Rectal smooth muscle tissue (tissue), 1 donor: ENCODE results near the gene FMO1.
A peak's percentile ranks its signal among the peaks of the same experiment; 100 is the strongest.

Experiments
- H3K27ac ChIP-seq: one replicate; pipeline ENCODE4 v1.7.0; 2013; ENCODE audit warnings: low read depth, low read length, inconsistent platforms
- H3K27me3 ChIP-seq: one replicate; pipeline ENCODE4 v1.7.0; 2013; ENCODE audit warnings: low read length; ENCODE audit not compliant: control insufficient read depth, insufficient read depth
- H3K36me3 ChIP-seq: one replicate; pipeline ENCODE4 v1.7.0; 2013; ENCODE audit warnings: low read length; ENCODE audit not compliant: control insufficient read depth, insufficient read depth
- H3K4me1 ChIP-seq: one replicate; pipeline ENCODE4 v1.7.0; 2013; ENCODE audit warnings: low read length; ENCODE audit not compliant: control insufficient read depth, insufficient read depth
- H3K4me3 ChIP-seq: one replicate; pipeline ENCODE4 v1.7.0; 2013; ENCODE audit warnings: low read length
- H3K9ac ChIP-seq: one replicate; pipeline ENCODE4 v1.7.0; 2013; ENCODE audit warnings: low read length

FMO1 gene

GRCh38 chr1:171248841-171249240 lies 547 bp downstream of the FMO1 start:
- H3K4me1 ChIP-seq, result no peaks in the 10 kb centered on the region
- no peak overlapping the region for H3K4me3 ChIP-seq
- peaks cover 3% of the 10 kb centered on the region for H3K27me3 ChIP-seq
- H3K9ac ChIP-seq, result no peak overlapping the region
- no peaks in the 10 kb centered on the region for H3K36me3 ChIP-seq
- no peak overlapping the region for H3K27ac ChIP-seq

GRCh38 chr1:171250263-171250662 lies 2.0 kb downstream of the FMO1 start:
- Histone ChIP-seq H3K4me1 (no peaks in the 10 kb centered on the region), H3K4me3 (no peak overlapping the region), H3K27me3 (peaks cover 3% of the 10 kb centered on the region), H3K27ac (no peak overlapping the region), H3K9ac (no peak overlapping the region), H3K36me3 (no peaks in the 10 kb centered on the region)

- Histone ChIP-seq H3K4me3 (peak overlapping the region; percentile 73), H3K4me1 (no peaks in the 10 kb centered on the region), H3K27ac (no peak overlapping the region), H3K27me3 (peaks cover 3% of the 10 kb centered on the region), H3K9ac (no peak overlapping the region), H3K36me3 (no peaks in the 10 kb centered on the region)
Observed at GRCh38 chr1:171251042-171251951, 3.0 kb downstream of the FMO1 start.

- no peak overlapping the region for H3K27ac ChIP-seq
- H3K9ac ChIP-seq, result no peak overlapping the region
- H3K4me1 ChIP-seq, result no peaks in the 10 kb centered on the region
- no peaks in the 10 kb centered on the region for H3K36me3 ChIP-seq
- peak overlapping the region; percentile 73 for H3K4me3 ChIP-seq
- peaks cover 3% of the 10 kb centered on the region for H3K27me3 ChIP-seq
Observed at GRCh38 chr1:171251952-171252300, 3.6 kb downstream of the FMO1 start.

GRCh38 chr1:171252482-171252881 lies 4.2 kb downstream of the FMO1 start:
- H3K27ac ChIP-seq, result no peak overlapping the region
- no peak overlapping the region for H3K9ac ChIP-seq
- H3K36me3 ChIP-seq, result no peaks in the 10 kb centered on the region
- no peaks in the 10 kb centered on the region for H3K4me1 ChIP-seq
- H3K27me3 ChIP-seq, result peaks cover 3% of the 10 kb centered on the region
- H3K4me3 ChIP-seq, result no peak overlapping the region

- H3K9ac ChIP-seq, result no peak overlapping the region
- H3K36me3 ChIP-seq, result no peaks in the 10 kb centered on the region
- no peaks in the 10 kb centered on the region for H3K27me3 ChIP-seq
- H3K4me1 ChIP-seq, result no peaks in the 10 kb centered on the region
- H3K4me3 ChIP-seq, result no peak overlapping the region
- no peak overlapping the region for H3K27ac ChIP-seq
Observed at GRCh38 chr1:171254859-171255258, 6.6 kb downstream of the FMO1 start.

- Histone ChIP-seq H3K27ac (no peak overlapping the region), H3K9ac (no peak overlapping the region), H3K4me1 (no peaks in the 10 kb centered on the region), H3K27me3 (no peaks in the 10 kb centered on the region), H3K4me3 (no peak overlapping the region), H3K36me3 (no peaks in the 10 kb centered on the region)
Observed at GRCh38 chr1:171256940-171257606, 8.8 kb downstream of the FMO1 start.

GRCh38 chr1:171257607-171258076 lies 9.3 kb downstream of the FMO1 start:
- Histone ChIP-seq H3K4me3 (no peak overlapping the region), H3K4me1 (no peaks in the 10 kb centered on the region), H3K27me3 (no peaks in the 10 kb centered on the region), H3K9ac (no peak overlapping the region), H3K36me3 (no peaks in the 10 kb centered on the region), H3K27ac (no peak overlapping the region)

GRCh38 chr1:171258429-171258828 lies 10.1 kb downstream of the FMO1 start:
- H3K27ac ChIP-seq, result no peak overlapping the region
- H3K4me1 ChIP-seq, result no peaks in the 10 kb centered on the region
- no peak overlapping the region for H3K9ac ChIP-seq
- no peaks in the 10 kb centered on the region for H3K27me3 ChIP-seq
- no peak overlapping the region for H3K4me3 ChIP-seq
- H3K36me3 ChIP-seq, result no peaks in the 10 kb centered on the region

GRCh38 chr1:171258943-171259342 lies 10.6 kb downstream of the FMO1 start:
- Histone ChIP-seq H3K27me3 (no peaks in the 10 kb centered on the region), H3K4me1 (no peaks in the 10 kb centered on the region), H3K27ac (no peak overlapping the region), H3K9ac (no peak overlapping the region), H3K36me3 (no peaks in the 10 kb centered on the region), H3K4me3 (no peak overlapping the region)

GRCh38 chr1:171261336-171261735 lies 13.0 kb downstream of the FMO1 start:
- Histone ChIP-seq H3K9ac (no peak overlapping the region), H3K27me3 (no peaks in the 10 kb centered on the region), H3K4me3 (no peak overlapping the region), H3K36me3 (no peaks in the 10 kb centered on the region), H3K27ac (no peak overlapping the region), H3K4me1 (no peaks in the 10 kb centered on the region)

- Histone ChIP-seq H3K36me3 (no peaks in the 10 kb centered on the region), H3K4me1 (no peaks in the 10 kb centered on the region), H3K9ac (no peak overlapping the region), H3K27ac (no peak overlapping the region), H3K27me3 (no peaks in the 10 kb centered on the region), H3K4me3 (no peak overlapping the region)
Observed at GRCh38 chr1:171263901-171264300, 15.6 kb downstream of the FMO1 start.
